ENCODE data around the gene ITPR3. TPM values are rescaled to one million over a fixed set of nuclear protein-coding genes. Genes with fewer than 3 reads are reported as not detected.
"Not testable (repeated sequence)": the region's sequence is repeated elsewhere in the genome, so short reads cannot be mapped to it uniquely, and the experiment has no call there.

The ITPR3 gene
- total and polyA plus RNA-seq, 2 donors: 8.2 to 11.0 TPM

GRCh38 chr6:33628401-33628964 is 7.4 kb downstream of the ITPR3 start:
- Histone ChIP-seq H3K36me3 (ENCODE audit: insufficient read depth) (no peaks in the 10 kb centered on the region), H3K27ac (ENCODE audit: low read depth) (no peak overlapping the region), H3K4me3 (ENCODE audit: low read depth, low read length) (no peak overlapping the region), H3K4me1 (ENCODE audit: insufficient read depth) (peaks cover 1% of the 10 kb centered on the region)
- 86% methylated on average over 7 of the region's 7 CpGs for WGBS
- DNase-seq (ENCODE audit: extremely low spot score): no peak

- Histone ChIP-seq H3K36me3 (ENCODE audit: insufficient read depth) (no peaks in the 10 kb centered on the region), H3K4me3 (ENCODE audit: low read depth, low read length) (no peak overlapping the region), H3K27ac (ENCODE audit: low read depth) (no peak overlapping the region), H3K4me1 (ENCODE audit: insufficient read depth) (peaks cover 1% of the 10 kb centered on the region)
- WGBS: 84% methylated on average over 10 of the region's 10 CpGs
- DNase-seq (ENCODE audit: extremely low spot score): no peak
These were observed 8.9 kb downstream of the ITPR3 start for GRCh38 chr6:33630014-33630413.

- not testable (repeated sequence) for H3K4me1 ChIP-seq (ENCODE audit: insufficient read depth); H3K4me3 ChIP-seq (ENCODE audit: low read depth, low read length); H3K27ac ChIP-seq (ENCODE audit: low read depth); DNase-seq (ENCODE audit: extremely low spot score); H3K36me3 ChIP-seq (ENCODE audit: insufficient read depth)
- WGBS: 95% methylated on average over 13 of the region's 13 CpGs
These were observed 10.4 kb downstream of the ITPR3 start for GRCh38 chr6:33631521-33631920.

- Histone ChIP-seq H3K4me3 (ENCODE audit: low read depth, low read length) (no peak overlapping the region), H3K36me3 (ENCODE audit: insufficient read depth) (no peaks in the 10 kb centered on the region), H3K4me1 (ENCODE audit: insufficient read depth) (peaks cover 1% of the 10 kb centered on the region), H3K27ac (ENCODE audit: low read depth) (no peak overlapping the region)
- whole genome bisulfite sequencing: 90% methylated on average over 4 of the region's 4 CpGs
- no peak for DNase-seq (ENCODE audit: extremely low spot score)
These were observed 10.9 kb downstream of the ITPR3 start for GRCh38 chr6:33631971-33632557.

- 53% methylated on average over 6 of the region's 6 CpGs for WGBS
- Histone ChIP-seq H3K4me1 (ENCODE audit: insufficient read depth) (peaks cover 1% of the 10 kb centered on the region), H3K27ac (ENCODE audit: low read depth) (no peak overlapping the region), H3K36me3 (ENCODE audit: insufficient read depth) (no peaks in the 10 kb centered on the region), H3K4me3 (ENCODE audit: low read depth, low read length) (no peak overlapping the region)
- DNase-seq (ENCODE audit: extremely low spot score): no peak
These were observed 11.5 kb downstream of the ITPR3 start for GRCh38 chr6:33632558-33633039.

GRCh38 chr6:33633084-33633461 is 12.0 kb downstream of the ITPR3 start:
- Histone ChIP-seq H3K27ac (ENCODE audit: low read depth) (no peak overlapping the region), H3K4me3 (ENCODE audit: low read depth, low read length) (peak overlapping the region; percentile 24), H3K36me3 (ENCODE audit: insufficient read depth) (no peaks in the 10 kb centered on the region), H3K4me1 (ENCODE audit: insufficient read depth) (peaks cover 1% of the 10 kb centered on the region)
- WGBS: 29% methylated on average over 21 of the region's 21 CpGs
- no peak for DNase-seq (ENCODE audit: extremely low spot score)

GRCh38 chr6:33633462-33634158 is 12.5 kb downstream of the ITPR3 start:
- no peak for DNase-seq (ENCODE audit: extremely low spot score)
- Histone ChIP-seq H3K4me1 (ENCODE audit: insufficient read depth) (peaks cover 1% of the 10 kb centered on the region), H3K4me3 (ENCODE audit: low read depth, low read length) (peak overlapping the region; percentile 24), H3K36me3 (ENCODE audit: insufficient read depth) (no peaks in the 10 kb centered on the region), H3K27ac (ENCODE audit: low read depth) (no peak overlapping the region)
- WGBS: under 1% methylated on average over 85 of the region's 86 CpGs

- DNase-seq (ENCODE audit: extremely low spot score): no peak
- no peak overlapping the region for H3K27ac ChIP-seq (ENCODE audit: low read depth)
- peaks cover 1% of the 10 kb centered on the region for H3K4me1 ChIP-seq (ENCODE audit: insufficient read depth)
- WGBS: 16% methylated on average over 15 of the region's 15 CpGs
- no peaks in the 10 kb centered on the region for H3K36me3 ChIP-seq (ENCODE audit: insufficient read depth)
- H3K4me3 ChIP-seq (ENCODE audit: low read depth, low read length): peak overlapping the region; percentile 24
These were observed 13.1 kb downstream of the ITPR3 start for GRCh38 chr6:33634161-33634727.

- no peak for DNase-seq (ENCODE audit: extremely low spot score)
- H3K4me1 ChIP-seq (ENCODE audit: insufficient read depth): peaks cover 1% of the 10 kb centered on the region
- H3K4me3 ChIP-seq (ENCODE audit: low read depth, low read length): no peak overlapping the region
- no peaks in the 10 kb centered on the region for H3K36me3 ChIP-seq (ENCODE audit: insufficient read depth)
- WGBS: 64% methylated on average over 8 of the region's 8 CpGs
- no peak overlapping the region for H3K27ac ChIP-seq (ENCODE audit: low read depth)
These were observed 13.8 kb downstream of the ITPR3 start for GRCh38 chr6:33634946-33635345.

GRCh38 chr6:33636655-33637054 is 15.5 kb downstream of the ITPR3 start:
- 83% methylated on average over 11 of the region's 11 CpGs for WGBS
- Histone ChIP-seq H3K4me1 (ENCODE audit: insufficient read depth) (peaks cover 1% of the 10 kb centered on the region), H3K4me3 (ENCODE audit: low read depth, low read length) (no peak overlapping the region)

GRCh38 chr6:33638556-33638955 is 17.4 kb downstream of the ITPR3 start:
- H3K4me3 ChIP-seq (ENCODE audit: low read depth, low read length): no peak overlapping the region
- no peaks in the 10 kb centered on the region for H3K4me1 ChIP-seq (ENCODE audit: insufficient read depth)
- no peak overlapping the region for H3K27ac ChIP-seq (ENCODE audit: low read depth)
- H3K36me3 ChIP-seq (ENCODE audit: insufficient read depth): no peaks in the 10 kb centered on the region
- DNase-seq (ENCODE audit: extremely low spot score): no peak
- WGBS: 55% methylated on average over 3 of the region's 3 CpGs

More at GRCh38 chr6:33636655-33637054, 15.5 kb downstream of the ITPR3 start:
- Histone ChIP-seq H3K27ac (ENCODE audit: low read depth) (no peak overlapping the region), H3K36me3 (ENCODE audit: insufficient read depth) (no peaks in the 10 kb centered on the region)
- DNase-seq (ENCODE audit: extremely low spot score): no peak

- Histone ChIP-seq H3K4me3 (ENCODE audit: low read depth, low read length) (no peak overlapping the region), H3K36me3 (ENCODE audit: insufficient read depth) (no peaks in the 10 kb centered on the region), H3K4me1 (ENCODE audit: insufficient read depth) (no peaks in the 10 kb centered on the region), H3K27ac (ENCODE audit: low read depth) (no peak overlapping the region)
- DNase-seq (ENCODE audit: extremely low spot score): no peak
- 93% methylated on average over 1 of the region's 1 CpG for WGBS
These were observed 18.4 kb downstream of the ITPR3 start for GRCh38 chr6:33639559-33639958.

- no peak for DNase-seq (ENCODE audit: extremely low spot score)
- Histone ChIP-seq H3K4me3 (ENCODE audit: low read depth, low read length) (no peak overlapping the region), H3K4me1 (ENCODE audit: insufficient read depth) (no peaks in the 10 kb centered on the region), H3K27ac (ENCODE audit: low read depth) (no peak overlapping the region), H3K36me3 (ENCODE audit: insufficient read depth) (no peaks in the 10 kb centered on the region)
- 81% methylated on average over 13 of the region's 13 CpGs for WGBS
These were observed 19.2 kb downstream of the ITPR3 start for GRCh38 chr6:33640361-33640760.

GRCh38 chr6:33641144-33641543 is 20.0 kb downstream of the ITPR3 start:
- WGBS: 82% methylated on average over 15 of the region's 15 CpGs
- Histone ChIP-seq H3K4me3 (ENCODE audit: low read depth, low read length) (no peak overlapping the region), H3K36me3 (ENCODE audit: insufficient read depth) (no peaks in the 10 kb centered on the region), H3K4me1 (ENCODE audit: insufficient read depth) (no peaks in the 10 kb centered on the region), H3K27ac (ENCODE audit: low read depth) (no peak overlapping the region)
- no peak for DNase-seq (ENCODE audit: extremely low spot score)
